ENCODE results near the gene ALPK3. TPM values are rescaled to one million over a fixed set of nuclear protein-coding genes. Genes with fewer than 3 reads are reported as not detected.

Gene ALPK3
- polyA plus RNA-seq (ENCODE audit: insufficient read length in 4 of 4), result 10 to 100 TPM; 13.6 to 19.0 (median 16.0) TPM

- DNase-seq (ENCODE audit: low read depth in 4 of 4, low spot score in 3 of 4), result no peak
Measured at GRCh38 chr15:84816694-84817465, at the start of gene ALPK3. ALPK3 (plus strand) TSS chr15:84817356; CDS start chr15:84817453, 97 bp downstream.

GRCh38 chr15:84772031-84772430, 45.1 kb upstream of the ALPK3 start:
- peak in 1 of 4 donors; percentile 6 for DNase-seq (ENCODE audit: low read depth in 4 of 4, low spot score in 3 of 4)

GRCh38 chr15:84772467-84772866, 44.7 kb upstream of the ALPK3 start:
- no peak for DNase-seq (ENCODE audit: low read depth in 4 of 4, low spot score in 3 of 4)

GRCh38 chr15:84773716-84774115, 43.4 kb upstream of the ALPK3 start:
- DNase-seq (ENCODE audit: low read depth in 4 of 4, low spot score in 3 of 4), result no peak

GRCh38 chr15:84775867-84776449, 41.2 kb upstream of the ALPK3 start:
- no peak for DNase-seq (ENCODE audit: low read depth in 4 of 4, low spot score in 3 of 4)

GRCh38 chr15:84778194-84778593, 39.0 kb upstream of the ALPK3 start:
- no peak for DNase-seq (ENCODE audit: low read depth in 4 of 4, low spot score in 3 of 4)

- no peak for DNase-seq (ENCODE audit: low read depth in 4 of 4, low spot score in 3 of 4)
Measured at GRCh38 chr15:84780492-84780891, 36.7 kb upstream of the ALPK3 start.

GRCh38 chr15:84781495-84781894, 35.7 kb upstream of the ALPK3 start:
- DNase-seq (ENCODE audit: low read depth in 4 of 4, low spot score in 3 of 4), result no peak

GRCh38 chr15:84782346-84782745, 34.8 kb upstream of the ALPK3 start:
- DNase-seq (ENCODE audit: low read depth in 4 of 4, low spot score in 3 of 4), result no peak

- DNase-seq (ENCODE audit: low read depth in 4 of 4, low spot score in 3 of 4), result no peak
Measured at GRCh38 chr15:84783493-84784251, 33.5 kb upstream of the ALPK3 start.

GRCh38 chr15:84784262-84784661, 32.9 kb upstream of the ALPK3 start:
- DNase-seq (ENCODE audit: low read depth in 4 of 4, low spot score in 3 of 4), result no peak

- DNase-seq (ENCODE audit: low read depth in 4 of 4, low spot score in 3 of 4), result no peak
Measured at GRCh38 chr15:84785053-84785452, 32.1 kb upstream of the ALPK3 start.

- no peak for DNase-seq (ENCODE audit: low read depth in 4 of 4, low spot score in 3 of 4)
Measured at GRCh38 chr15:84788500-84788899, 28.7 kb upstream of the ALPK3 start.

- no peak for DNase-seq (ENCODE audit: low read depth in 4 of 4, low spot score in 3 of 4)
Measured at GRCh38 chr15:84789762-84790161, 27.4 kb upstream of the ALPK3 start.

- no peak for DNase-seq (ENCODE audit: low read depth in 4 of 4, low spot score in 3 of 4)
Measured at GRCh38 chr15:84790676-84791075, 26.5 kb upstream of the ALPK3 start.

- DNase-seq (ENCODE audit: low read depth in 4 of 4, low spot score in 3 of 4), result no peak
Measured at GRCh38 chr15:84791763-84792162, 25.4 kb upstream of the ALPK3 start.

GRCh38 chr15:84793431-84794161, 23.6 kb upstream of the ALPK3 start:
- no peak for DNase-seq (ENCODE audit: low read depth in 4 of 4, low spot score in 3 of 4)

- no peak for DNase-seq (ENCODE audit: low read depth in 4 of 4, low spot score in 3 of 4)
Measured at GRCh38 chr15:84794162-84794547, 23.0 kb upstream of the ALPK3 start.

- DNase-seq (ENCODE audit: low read depth in 4 of 4, low spot score in 3 of 4), result no peak
Measured at GRCh38 chr15:84795186-84795585, 22.0 kb upstream of the ALPK3 start.

- no peak for DNase-seq (ENCODE audit: low read depth in 4 of 4, low spot score in 3 of 4)
Measured at GRCh38 chr15:84797212-84797611, 19.9 kb upstream of the ALPK3 start.

GRCh38 chr15:84797801-84798200, 19.4 kb upstream of the ALPK3 start:
- DNase-seq (ENCODE audit: low read depth in 4 of 4, low spot score in 3 of 4), result no peak
